ES-I3 (cell line): Measurements from ENCODE around the gene OAF.

Experiments
- H3K36me3 ChIP-seq: 2 replicates; pipeline ENCODE4 v1.6.1; 2013; ENCODE audit warnings: mild to moderate bottlenecking, low read length, control low read depth, moderate library complexity; ENCODE audit not compliant: insufficient read depth
- H3K4me1 ChIP-seq: 2 replicates; pipeline ENCODE4 v1.6.1; 2013; ENCODE audit warnings: mild to moderate bottlenecking, control low read depth, low read length; ENCODE audit not compliant: insufficient read depth
- H3K9ac ChIP-seq: 2 replicates; pipeline ENCODE4 v1.6.1; 2013; ENCODE audit warnings: low read depth, mild to moderate bottlenecking, low read length, moderate library complexity
- H3K9me3 ChIP-seq: 2 replicates; pipeline ENCODE4 v1.6.1; 2013; ENCODE audit warnings: mild to moderate bottlenecking, low read length, moderate library complexity; ENCODE audit not compliant: control insufficient read depth, insufficient read depth

The OAF gene

DNA sequence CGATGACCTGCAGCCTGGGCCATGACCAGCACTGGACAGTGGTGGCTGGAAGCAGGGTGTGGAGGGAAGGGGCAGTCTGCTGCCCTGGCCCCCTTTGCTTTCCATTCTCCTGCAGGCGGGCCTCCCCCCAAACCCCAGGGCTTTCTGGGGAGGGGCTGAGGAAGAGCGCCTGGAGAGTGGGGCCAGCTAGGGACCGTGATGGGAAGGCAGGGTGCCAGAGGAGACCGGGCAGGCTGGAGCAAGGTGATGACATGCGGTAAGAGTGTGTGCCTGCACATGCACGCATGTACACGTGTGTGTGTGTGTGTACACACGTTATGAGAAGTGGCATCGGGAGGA is 7.8 kb downstream of the OAF start:
- Histone ChIP-seq H3K9ac (no peak overlapping the region), H3K4me1 (peaks cover 12% of the 10 kb centered on the region)

DNA sequence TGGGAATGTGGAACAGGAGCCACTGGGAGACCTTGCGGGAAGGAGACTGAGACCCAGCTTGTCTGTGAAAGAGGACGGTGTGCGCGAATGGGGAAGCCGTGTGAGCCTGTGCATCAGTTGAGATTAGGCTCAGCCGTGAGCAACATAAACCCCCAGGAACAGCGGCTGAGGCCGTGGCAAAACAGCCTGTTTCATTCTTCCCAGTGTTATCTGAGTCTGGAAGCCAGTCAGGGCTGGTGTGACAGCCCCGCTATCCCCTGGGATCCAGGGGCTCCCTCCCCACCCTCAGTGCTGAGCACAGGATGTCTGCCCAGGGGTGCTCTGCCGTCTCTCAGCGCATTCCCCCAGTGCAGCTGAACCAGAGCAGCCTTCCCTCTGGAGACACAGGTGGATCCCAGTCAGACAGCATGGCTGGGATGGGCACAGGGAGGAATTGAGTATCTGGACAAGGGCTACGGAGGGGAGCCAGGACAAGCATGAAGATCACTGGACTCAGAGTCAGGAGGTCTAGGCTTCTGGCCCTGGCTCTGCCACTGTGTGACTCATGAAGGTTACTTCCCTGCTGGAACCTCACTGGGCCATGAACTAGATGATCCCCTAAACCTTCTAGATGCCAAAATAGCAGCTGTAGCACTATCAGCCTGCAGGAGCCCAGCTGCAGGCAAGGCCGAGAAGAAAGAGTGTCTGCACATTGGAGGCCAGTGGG is 8.6 kb downstream of the OAF start:
- Histone ChIP-seq H3K4me1 (peaks cover 13% of the 10 kb centered on the region), H3K9me3 (no peaks in the 10 kb centered on the region), H3K9ac (no peak overlapping the region), H3K36me3 (no peaks in the 10 kb centered on the region)

More for the DNA sequence above, 7.8 kb downstream of the OAF start:
- no peaks in the 10 kb centered on the region for H3K36me3 ChIP-seq
- H3K9me3 ChIP-seq: no peaks in the 10 kb centered on the region

DNA sequence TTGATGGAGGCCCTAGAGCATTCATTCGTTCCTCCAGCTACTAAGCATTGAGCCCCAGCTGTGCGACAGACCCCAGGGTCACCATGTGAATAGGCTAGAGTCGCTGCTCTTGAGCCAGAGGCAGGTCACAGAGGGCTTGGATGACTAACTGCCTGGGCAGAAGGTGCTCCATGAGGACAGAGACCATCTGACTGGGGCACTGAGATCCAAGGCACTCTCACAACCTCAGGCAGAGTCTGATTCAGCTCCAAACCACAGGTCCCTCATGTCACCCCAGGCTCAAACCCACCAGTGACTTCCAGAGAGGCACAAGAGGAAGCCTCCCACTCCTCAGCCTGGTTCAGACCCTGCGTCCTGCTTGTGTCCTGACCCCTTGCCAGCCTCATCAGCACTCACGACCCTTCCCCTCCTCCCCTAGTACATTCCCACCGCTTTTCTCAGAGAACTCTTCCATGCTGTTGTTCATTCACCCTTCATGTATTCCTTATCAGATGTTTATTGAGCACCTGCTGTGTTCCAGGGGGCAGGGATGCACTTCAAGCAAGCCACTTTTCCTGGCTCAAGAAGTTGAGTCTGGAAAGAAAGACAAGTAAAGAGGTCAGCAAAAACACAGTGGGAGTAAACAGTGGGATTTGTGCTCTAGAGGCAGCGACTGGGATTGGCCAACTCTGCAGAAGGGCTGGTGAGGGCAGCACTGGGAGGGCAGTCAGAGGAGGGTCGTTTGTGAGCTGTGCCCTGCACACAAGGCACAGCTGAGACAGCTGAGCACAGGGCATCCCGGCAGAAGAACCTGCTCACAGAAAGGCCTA is 9.3 kb downstream of the OAF start:
- H3K4me1 ChIP-seq: peaks cover 21% of the 10 kb centered on the region
- no peak overlapping the region for H3K9ac ChIP-seq
- no peaks in the 10 kb centered on the region for H3K36me3 ChIP-seq
- H3K9me3 ChIP-seq: no peaks in the 10 kb centered on the region

DNA sequence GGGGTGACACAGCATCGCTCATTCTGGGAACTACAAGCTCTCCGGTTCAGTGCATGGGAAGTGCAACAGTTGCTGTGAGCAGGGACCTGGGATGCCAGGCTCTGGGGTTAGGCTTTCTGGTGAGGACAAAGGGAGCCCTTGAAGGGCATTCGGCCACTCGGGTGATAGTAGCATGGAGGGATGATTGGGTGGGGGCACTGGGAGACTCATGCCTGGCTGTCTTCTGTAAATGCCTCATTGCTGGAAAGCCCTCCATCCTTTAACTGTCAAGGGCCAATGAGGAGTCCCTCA is 9.9 kb downstream of the OAF start:
- Histone ChIP-seq H3K9ac (no peak overlapping the region), H3K36me3 (no peaks in the 10 kb centered on the region), H3K9me3 (no peaks in the 10 kb centered on the region), H3K4me1 (peaks cover 25% of the 10 kb centered on the region)

DNA sequence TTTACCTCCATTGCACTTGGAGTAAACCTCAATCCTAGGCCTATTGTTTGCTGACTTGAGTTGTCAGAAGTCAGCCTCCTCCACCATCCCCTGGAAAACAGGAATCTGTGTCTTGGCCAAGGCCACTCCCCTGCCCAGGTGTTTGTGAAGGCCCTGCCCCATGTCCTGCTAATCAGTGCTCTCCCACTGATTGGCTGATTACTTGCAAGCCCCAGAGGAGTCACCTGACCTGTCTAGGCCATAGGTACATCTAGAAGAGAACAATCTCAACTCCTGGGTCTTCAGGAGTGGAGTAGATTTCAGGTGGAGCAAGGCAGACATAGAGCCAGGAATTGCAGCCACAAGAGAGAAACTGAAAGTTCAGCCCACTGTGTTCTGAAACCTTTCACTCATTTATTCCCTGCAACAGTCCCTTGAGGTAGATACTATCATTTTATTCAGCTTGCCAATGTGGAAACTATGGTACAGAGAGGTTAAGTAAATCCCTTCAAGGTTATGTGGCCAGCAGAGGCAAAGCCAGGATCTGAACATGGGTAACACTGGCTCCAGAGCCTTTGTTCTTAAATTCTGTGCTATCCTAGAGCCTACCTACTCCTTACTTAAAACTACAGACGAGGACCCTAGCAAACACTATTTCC is 10.4 kb downstream of the OAF start:
- H3K4me1 ChIP-seq: peaks cover 25% of the 10 kb centered on the region
- H3K36me3 ChIP-seq: no peaks in the 10 kb centered on the region
- no peaks in the 10 kb centered on the region for H3K9me3 ChIP-seq
- no peak overlapping the region for H3K9ac ChIP-seq

DNA sequence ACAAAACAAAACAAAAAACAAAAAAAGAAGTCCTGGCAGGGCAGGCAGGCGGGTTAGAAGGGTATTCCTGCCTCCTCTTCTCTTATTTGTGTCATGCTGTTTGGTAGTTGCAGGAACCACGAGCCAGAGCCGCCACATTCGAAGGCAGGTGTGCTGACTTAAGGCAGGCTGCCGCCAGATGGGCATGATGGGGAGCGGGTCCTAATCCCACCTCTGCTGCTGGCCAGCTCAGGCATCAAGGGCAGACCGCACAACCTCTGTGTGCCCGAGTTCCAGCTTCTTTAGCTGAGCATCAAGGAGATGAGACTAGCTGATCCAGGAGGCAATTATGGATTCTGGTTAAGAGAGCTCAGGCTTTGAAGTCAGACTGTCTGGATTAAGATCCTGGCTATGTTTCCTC is 12.1 kb downstream of the OAF start:
- no peaks in the 10 kb centered on the region for H3K9me3 ChIP-seq
- peaks cover 21% of the 10 kb centered on the region for H3K4me1 ChIP-seq
- no peak overlapping the region for H3K9ac ChIP-seq
- no peaks in the 10 kb centered on the region for H3K36me3 ChIP-seq

DNA sequence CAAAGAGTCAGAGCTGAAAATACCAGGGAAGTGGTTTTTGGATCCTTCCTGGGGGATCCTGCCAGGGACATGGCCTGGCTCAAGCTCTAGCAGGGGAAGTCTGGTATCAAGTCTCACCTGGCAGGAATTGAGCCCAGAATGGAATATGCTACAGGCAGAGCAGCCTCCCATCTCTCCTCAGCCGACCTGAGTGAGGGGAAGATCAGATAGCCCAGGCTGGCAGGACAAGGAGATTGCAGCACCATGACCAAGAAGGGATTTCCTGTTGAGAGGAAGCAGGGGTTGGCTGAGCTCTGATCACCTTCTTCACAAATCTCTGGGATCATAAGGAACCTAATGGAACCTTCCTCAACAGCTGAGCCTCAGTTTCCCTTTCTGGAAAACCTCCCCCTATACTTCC is 13.0 kb downstream of the OAF start:
- Histone ChIP-seq H3K9ac (no peak overlapping the region), H3K9me3 (no peaks in the 10 kb centered on the region), H3K36me3 (no peaks in the 10 kb centered on the region), H3K4me1 (peaks cover 13% of the 10 kb centered on the region)

DNA sequence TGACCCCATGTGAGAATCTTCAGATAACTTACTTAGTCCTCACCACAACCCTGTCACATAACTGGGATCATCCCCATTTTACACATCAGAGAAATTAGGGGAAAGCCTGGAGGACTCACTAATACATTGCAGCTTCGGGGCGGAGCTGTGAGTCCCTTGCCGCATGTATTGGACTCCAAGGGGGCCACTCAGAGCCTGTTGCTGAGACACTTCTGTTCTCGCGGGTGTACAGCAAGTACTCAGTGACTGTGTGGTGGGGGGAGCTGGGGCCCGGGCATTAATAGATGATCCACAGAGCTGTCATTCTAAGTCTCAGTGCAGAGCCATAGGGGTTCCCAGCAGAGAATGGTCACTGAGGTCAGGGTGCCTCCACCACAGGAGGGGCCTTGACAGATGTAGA is 13.5 kb downstream of the OAF start:
- Histone ChIP-seq H3K4me1 (peaks cover 12% of the 10 kb centered on the region), H3K9ac (no peak overlapping the region), H3K9me3 (no peaks in the 10 kb centered on the region), H3K36me3 (no peaks in the 10 kb centered on the region)

DNA sequence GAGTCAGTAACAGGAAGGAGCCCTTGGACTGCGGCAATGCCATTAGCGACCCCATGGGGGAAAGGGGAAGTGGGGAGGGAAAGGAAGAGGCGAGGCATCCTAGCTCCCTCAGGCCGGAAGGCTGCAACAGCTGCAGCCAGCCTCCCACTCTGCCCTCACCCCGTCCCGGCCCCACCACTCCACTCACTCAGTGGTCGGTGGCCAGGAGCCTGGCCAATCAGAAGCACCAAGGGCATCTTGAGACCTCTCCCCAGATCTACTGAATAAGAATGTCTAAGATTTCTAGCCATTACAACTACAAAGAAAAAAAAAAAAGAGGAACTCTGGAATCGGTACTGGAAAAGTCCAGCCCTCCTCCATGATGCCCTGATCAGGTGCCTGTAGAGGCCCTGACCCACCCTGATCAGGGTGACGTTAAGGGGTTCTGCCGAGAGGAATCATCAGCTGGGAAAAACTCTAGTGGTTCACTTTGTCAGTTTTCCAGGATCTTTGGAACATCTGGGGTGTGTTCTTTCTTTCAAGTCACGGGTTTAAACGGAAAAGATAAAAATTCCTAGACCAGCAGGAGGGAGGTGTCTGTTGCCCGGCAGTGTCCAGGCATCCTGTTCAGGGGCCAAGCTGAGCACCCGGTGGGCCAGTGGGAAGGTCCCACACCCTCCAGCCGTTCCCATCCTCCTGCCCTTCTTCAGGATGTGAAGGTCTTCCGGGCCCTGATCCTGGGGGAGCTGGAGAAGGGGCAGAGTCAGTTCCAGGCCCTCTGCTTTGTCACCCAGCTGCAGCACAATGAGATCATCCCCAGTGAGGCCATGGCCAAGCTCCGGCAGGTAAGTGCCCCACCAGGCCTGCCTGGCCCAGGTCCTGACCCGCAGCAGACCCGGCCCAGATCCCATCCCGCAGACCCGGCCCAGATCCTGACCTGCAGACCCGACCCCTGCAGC is 14.4 kb downstream of the OAF start:
- peaks cover 12% of the 10 kb centered on the region for H3K4me1 ChIP-seq
- H3K9me3 ChIP-seq: no peaks in the 10 kb centered on the region
- no peaks in the 10 kb centered on the region for H3K36me3 ChIP-seq
- no peak overlapping the region for H3K9ac ChIP-seq

DNA sequence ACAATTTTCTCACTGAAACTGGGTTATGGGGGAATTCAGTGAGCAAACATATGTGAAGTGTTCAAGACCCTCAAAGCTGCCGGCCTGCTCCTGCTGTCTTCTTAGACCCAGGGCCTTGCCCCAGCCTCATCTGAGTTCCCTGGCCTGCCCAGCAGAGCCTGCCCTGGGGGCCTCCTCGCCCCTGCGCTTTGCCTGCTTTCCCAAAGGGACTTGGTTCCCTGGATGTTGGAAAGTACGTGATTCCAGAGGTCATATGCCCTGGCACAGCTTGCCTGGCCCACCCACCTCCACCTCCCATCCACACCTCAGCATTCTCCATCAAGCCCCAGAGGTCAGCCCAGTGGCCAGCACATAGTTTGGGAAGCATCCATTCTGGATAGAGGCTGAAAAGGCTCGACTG is 15.4 kb downstream of the OAF start:
- Histone ChIP-seq H3K36me3 (no peaks in the 10 kb centered on the region), H3K9me3 (no peaks in the 10 kb centered on the region), H3K9ac (no peak overlapping the region), H3K4me1 (peaks cover 12% of the 10 kb centered on the region)

DNA sequence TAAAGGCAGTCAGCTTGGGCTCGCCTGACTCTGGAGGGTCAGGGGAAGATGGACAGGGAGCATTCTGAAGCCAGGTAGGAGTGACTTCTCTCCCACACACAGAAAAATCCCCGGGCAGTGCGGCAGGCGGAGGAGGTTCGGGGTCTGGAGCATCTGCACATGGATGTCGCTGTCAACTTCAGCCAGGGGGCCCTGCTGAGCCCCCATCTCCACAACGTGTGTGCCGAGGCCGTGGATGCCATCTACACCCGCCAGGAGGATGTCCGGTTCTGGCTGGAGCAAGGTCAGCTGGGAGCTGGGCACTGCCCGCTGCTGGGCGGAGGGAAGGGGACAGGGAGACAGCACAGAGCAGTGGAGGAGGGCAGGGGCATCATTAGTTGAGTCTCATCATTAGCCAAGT is 15.9 kb downstream of the OAF start:
- Histone ChIP-seq H3K9me3 (no peaks in the 10 kb centered on the region), H3K9ac (no peak overlapping the region), H3K4me1 (peaks cover 12% of the 10 kb centered on the region), H3K36me3 (no peaks in the 10 kb centered on the region)

DNA sequence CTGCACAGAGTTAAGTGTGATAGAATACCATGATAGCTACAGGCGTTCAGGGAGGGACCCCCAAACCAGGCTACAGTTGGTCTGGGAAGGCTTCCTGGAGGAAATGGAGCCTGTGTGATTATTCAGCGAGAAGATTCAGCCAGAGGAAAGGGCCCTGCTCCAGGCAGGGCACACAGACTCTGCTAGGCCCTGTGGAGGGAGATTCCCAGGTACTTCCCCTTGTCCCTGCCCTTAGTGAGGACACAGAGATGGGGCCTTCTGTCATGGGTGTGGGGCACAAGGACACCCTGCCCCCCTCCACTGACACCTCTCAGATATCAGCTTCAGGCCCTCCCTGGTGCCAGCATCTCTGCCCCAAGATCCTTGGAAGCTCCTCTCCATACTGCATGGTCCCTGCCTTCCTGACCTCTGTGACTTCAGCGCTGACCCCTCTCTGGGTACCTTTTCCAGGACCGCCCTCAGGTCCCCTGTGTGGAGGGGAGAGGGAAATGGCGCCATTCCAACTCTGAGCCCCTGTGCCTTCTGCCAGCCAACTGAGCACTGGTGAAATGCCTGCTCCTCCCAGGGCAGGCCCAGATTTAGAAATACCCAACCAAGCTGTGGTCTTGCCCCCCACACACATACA is 16.5 kb downstream of the OAF start:
- H3K4me1 ChIP-seq: peaks cover 12% of the 10 kb centered on the region
- no peaks in the 10 kb centered on the region for H3K9me3 ChIP-seq
- no peak overlapping the region for H3K9ac ChIP-seq
- H3K36me3 ChIP-seq: no peaks in the 10 kb centered on the region

DNA sequence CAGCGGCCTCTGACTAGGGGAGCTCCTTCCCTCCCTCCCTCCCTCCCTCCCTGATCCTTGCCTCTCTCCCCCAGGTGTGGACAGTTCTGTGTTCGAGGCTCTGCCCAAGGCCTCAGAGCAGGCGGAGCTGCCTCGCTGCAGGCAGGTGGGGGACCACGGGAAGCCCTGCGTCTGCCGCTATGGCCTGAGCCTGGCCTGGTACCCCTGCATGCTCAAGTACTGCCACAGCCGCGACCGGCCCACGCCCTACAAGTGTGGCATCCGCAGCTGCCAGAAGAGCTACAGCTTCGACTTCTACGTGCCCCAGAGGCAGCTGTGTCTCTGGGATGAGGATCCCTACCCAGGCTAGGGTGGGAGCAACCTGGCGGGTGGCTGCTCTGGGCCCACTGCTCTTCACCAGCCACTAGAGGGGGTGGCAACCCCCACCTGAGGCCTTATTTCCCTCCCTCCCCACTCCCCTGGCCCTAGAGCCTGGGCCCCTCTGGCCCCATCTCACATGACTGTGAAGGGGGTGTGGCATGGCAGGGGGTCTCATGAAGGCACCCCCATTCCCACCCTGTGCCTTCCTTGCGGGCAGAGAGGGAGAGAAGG is 18.1 kb downstream of the OAF start:
- no peak overlapping the region for H3K9ac ChIP-seq
- H3K9me3 ChIP-seq: no peaks in the 10 kb centered on the region
- peaks cover 12% of the 10 kb centered on the region for H3K4me1 ChIP-seq
- no peaks in the 10 kb centered on the region for H3K36me3 ChIP-seq
